SU-DHL-6 (cell line): ENCODE results near the gene NOCT.

ENCODE experiments used
- CTCF ChIP-seq: fragments of 200-600 bp; sonication (generic); IDR thresholded peaks from one replicate; pipeline ENCODE4 v1.5.1; 2017; ENCODE audit warnings: antibody characterized with exemption, mild to moderate bottlenecking, low read length, moderate library complexity; ENCODE audit not compliant: insufficient read depth, poor library complexity, severe bottlenecking
- EZH2phosphoT487 ChIP-seq: fragments of 200-600 bp; sonication (generic), shearing (Covaris generic); conservative IDR thresholded peaks from 2 replicates; pipeline ENCODE4 v1.6.1; 2018; ENCODE audit warnings: mild to moderate bottlenecking, antibody characterized with exemption, low read length, moderate library complexity, mixed read lengths

DNA sequence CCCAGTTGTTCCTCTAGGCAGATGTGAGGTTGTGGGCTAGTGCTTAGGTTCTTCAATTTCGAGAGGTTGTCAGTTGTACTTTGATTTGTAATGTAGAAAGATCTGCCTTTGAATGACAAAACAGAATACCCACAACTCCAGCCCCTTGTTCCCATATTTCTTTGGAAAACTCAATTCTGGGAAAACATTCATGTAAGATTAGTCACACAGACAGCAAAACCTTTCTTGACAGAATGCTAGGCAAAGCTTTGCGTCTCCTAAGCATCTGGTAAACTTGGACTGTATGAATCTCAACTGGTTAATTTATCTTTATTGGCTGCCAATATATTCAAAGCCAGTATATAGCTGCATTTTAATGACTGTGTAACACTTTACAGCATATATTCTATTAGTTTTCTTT lies 34.9 kb downstream of the NOCT start:
- TF ChIP-seq CTCF, result no peak
- TF ChIP-seq EZH2phosphoT487, result no peak
